Measurements from ENCODE around the gene SPNS2.

SPNS2 gene, protein sequence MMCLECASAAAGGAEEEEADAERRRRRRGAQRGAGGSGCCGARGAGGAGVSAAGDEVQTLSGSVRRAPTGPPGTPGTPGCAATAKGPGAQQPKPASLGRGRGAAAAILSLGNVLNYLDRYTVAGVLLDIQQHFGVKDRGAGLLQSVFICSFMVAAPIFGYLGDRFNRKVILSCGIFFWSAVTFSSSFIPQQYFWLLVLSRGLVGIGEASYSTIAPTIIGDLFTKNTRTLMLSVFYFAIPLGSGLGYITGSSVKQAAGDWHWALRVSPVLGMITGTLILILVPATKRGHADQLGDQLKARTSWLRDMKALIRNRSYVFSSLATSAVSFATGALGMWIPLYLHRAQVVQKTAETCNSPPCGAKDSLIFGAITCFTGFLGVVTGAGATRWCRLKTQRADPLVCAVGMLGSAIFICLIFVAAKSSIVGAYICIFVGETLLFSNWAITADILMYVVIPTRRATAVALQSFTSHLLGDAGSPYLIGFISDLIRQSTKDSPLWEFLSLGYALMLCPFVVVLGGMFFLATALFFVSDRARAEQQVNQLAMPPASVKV

DNA sequence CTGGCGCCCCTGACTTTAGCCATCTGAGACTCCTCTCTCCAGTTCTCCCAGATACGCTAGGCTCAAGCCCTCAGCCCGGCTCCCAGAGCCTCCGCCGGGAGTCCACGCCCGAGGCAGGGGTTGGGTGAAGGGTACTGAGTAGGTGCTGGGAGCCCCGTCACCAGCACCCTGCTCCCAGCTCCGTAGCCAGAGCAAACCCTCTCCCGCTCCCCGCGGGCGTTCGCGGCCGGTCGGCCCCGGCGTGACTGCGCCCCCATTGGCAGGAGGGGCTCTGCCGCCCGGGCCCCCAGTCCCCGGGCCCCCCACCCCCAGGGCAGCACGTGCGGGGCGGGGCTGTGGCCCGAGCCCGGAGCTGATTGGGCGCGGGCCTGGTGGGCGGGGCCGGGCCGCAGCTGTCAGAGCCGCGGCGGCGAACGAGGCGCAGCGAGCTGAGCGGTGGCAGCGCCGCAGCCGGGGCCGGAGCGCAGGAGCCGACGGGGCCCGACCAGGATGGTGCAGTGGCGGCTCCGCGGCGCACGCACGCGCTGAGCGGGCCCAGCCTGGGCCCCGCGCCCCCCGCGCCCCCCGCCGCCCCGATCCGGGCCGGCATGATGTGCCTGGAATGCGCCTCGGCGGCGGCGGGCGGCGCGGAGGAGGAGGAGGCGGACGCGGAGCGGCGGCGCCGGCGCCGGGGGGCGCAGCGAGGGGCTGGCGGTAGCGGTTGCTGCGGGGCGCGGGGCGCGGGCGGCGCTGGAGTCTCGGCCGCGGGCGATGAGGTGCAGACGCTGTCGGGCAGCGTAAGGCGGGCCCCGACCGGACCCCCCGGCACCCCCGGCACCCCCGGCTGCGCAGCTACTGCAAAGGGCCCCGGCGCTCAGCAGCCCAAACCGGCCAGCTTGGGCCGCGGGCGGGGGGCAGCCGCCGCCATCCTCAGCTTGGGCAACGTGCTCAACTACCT is at the start of gene SPNS2:
Gene SPNS2, plus strand, starts transcription at position 421 of the 937 bp plus-strand sequence. Its CDS starts 167 bp downstream, at position 588.
- no peaks in the 10 kb centered on the region for H3K4me1 ChIP-seq
- no peak within 1 kb of the TSS for H3K4me3 ChIP-seq
- H3K27me3 ChIP-seq (ENCODE audit: low read depth), result peaks cover 36% of the 10 kb centered on the region
- peak; percentile 45 to 67 for DNase-seq (ENCODE audit: low spot score in 2 of 2)
- no peaks in the 10 kb centered on the region for H3K9me3 ChIP-seq
- H3K36me3 ChIP-seq (replicated peaks), result no peaks in the 10 kb centered on the region
- in situ Hi-C loops (cut with MboI; ENCODE audit: low sequenced_read_pairs), result no loop called here

DNA sequence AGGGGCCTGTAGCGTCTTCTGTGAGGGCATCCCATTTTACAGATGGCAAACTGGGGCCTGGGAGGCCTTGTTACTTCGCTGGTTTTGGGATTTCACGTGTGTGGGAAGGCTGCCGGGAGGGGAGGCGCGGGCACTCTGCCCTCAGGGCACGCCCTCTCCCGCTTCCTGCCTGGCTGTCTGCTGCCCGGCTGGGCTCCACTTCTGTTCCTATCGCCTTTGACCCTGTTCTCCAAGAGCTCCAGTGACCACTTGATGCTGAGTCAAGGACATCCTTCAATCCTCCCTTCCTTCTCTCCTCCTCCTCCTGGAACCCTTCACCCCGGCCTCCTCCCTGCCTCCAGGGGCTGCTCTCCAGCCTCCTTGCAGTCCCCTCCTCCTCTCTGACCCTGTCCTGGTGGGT is 48.9 kb upstream of the SPNS2 start:
- Histone ChIP-seq H3K4me3 (no peak overlapping the region), H3K27me3 (ENCODE audit: low read depth) (peaks cover 2% of the 10 kb centered on the region), H3K36me3 (replicated peaks) (no peaks in the 10 kb centered on the region), H3K4me1 (no peaks in the 10 kb centered on the region), H3K9me3 (no peaks in the 10 kb centered on the region)
- in situ Hi-C loops (cut with MboI; ENCODE audit: low sequenced_read_pairs), result no loop called here
- no peak for DNase-seq (ENCODE audit: low spot score in 2 of 2)

DNA sequence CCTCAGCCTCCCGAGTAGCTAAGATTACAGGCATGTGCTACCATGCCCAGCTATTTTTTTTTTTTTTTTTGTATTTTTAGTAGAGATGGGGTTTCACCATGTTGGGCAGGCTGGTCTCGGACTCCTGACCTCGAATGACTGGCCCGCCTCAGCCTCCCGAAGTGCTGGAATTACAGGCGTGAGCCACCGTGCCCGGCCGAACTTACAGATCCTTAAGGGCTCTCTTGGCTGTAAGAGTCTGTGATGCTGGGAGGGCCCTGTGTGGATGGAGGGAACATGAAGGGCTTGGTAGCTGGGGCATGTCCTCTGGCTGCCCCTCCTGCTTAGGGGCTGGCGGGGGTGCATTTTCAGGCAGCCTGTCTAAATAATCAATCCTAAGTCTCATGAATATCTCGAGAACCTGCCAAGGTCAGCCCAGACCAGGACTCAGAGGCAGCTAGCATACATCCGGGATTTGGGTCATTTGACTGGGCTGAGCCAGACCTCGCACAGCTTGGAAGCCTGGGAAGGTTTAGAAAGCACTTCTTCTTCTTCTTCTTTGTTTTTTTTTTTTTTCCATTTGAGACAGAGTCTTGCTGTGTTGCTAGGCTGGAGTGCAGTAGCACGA is 47.9 kb upstream of the SPNS2 start:
- no peak overlapping the region for H3K4me3 ChIP-seq
- H3K4me1 ChIP-seq, result no peaks in the 10 kb centered on the region
- H3K36me3 ChIP-seq (replicated peaks), result no peaks in the 10 kb centered on the region
- H3K9me3 ChIP-seq, result no peaks in the 10 kb centered on the region
- no peak for DNase-seq (ENCODE audit: low spot score in 2 of 2)
- in situ Hi-C loops (cut with MboI; ENCODE audit: low sequenced_read_pairs), result no loop called here
- H3K27me3 ChIP-seq (ENCODE audit: low read depth), result peaks cover 2% of the 10 kb centered on the region

DNA sequence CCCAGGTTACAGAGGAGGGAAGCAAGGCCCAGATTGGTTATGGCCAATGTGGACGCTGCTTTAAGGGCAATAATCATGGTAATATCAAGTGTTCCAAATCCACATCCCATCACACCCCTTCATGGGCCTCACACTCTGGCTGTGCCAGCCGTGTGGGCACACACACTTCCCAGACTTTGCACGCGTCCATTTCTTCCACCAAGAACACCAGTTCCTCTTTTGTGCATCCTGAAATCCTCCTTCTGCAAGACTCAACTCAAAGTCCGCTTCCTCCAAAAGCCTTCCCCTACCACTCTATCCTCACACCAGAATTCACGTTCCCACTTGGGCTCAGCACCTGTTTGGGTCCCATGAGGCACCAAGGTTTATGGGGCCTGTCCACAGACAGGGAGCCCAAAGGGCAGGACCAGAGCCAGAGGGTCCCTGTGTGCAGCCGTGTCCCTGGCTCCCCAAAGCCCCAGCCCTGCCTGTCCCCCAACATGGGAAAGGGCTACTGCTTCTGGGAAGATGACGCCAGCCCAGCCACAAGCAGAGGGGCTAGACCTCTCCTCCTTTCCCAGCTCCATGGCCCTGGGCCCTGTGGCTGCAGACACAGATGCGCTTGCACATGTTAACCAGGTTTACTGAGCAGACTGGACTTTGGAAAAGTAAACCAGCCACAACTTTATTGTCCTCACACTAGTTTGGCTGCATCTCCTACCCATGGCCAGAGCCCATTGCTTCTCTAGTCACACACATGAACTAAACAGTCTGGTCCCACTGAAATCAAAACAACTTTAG is 44.7 kb upstream of the SPNS2 start:
- no peak for DNase-seq (ENCODE audit: low spot score in 2 of 2)
- no peaks in the 10 kb centered on the region for H3K9me3 ChIP-seq
- peaks cover 2% of the 10 kb centered on the region for H3K27me3 ChIP-seq (ENCODE audit: low read depth)
- no peaks in the 10 kb centered on the region for H3K36me3 ChIP-seq (replicated peaks)
- H3K4me3 ChIP-seq, result no peak overlapping the region
- in situ Hi-C loops (cut with MboI; ENCODE audit: low sequenced_read_pairs), result no loop called here
- H3K4me1 ChIP-seq, result no peaks in the 10 kb centered on the region

DNA sequence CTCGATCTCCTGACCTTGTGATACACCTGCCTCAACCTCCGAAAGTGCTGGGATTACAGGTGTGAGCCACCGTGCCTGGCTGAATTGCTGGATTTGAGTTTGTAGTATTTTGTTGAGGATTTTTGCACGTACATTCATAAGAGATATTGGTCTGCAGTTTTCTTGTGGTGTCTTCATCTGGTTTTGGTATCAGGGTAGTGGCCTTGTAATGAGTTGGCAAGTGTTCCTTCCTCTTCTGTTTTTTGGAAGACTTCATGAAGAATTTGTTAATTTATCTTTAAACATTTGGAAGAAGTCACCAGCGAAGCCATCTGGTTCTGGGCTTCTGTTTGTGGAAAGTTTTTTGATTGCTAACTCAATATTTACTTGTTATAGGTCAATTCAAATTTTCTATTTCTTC is 38.0 kb upstream of the SPNS2 start:
- DNase-seq (ENCODE audit: low spot score in 2 of 2), result no peak
- in situ Hi-C loops (cut with MboI; ENCODE audit: low sequenced_read_pairs), result no loop called here
- Histone ChIP-seq H3K4me1 (no peaks in the 10 kb centered on the region), H3K27me3 (ENCODE audit: low read depth) (no peaks in the 10 kb centered on the region), H3K4me3 (no peak overlapping the region), H3K36me3 (replicated peaks) (no peaks in the 10 kb centered on the region), H3K9me3 (no peaks in the 10 kb centered on the region; the same call in 1 of the 2 replicates)

DNA sequence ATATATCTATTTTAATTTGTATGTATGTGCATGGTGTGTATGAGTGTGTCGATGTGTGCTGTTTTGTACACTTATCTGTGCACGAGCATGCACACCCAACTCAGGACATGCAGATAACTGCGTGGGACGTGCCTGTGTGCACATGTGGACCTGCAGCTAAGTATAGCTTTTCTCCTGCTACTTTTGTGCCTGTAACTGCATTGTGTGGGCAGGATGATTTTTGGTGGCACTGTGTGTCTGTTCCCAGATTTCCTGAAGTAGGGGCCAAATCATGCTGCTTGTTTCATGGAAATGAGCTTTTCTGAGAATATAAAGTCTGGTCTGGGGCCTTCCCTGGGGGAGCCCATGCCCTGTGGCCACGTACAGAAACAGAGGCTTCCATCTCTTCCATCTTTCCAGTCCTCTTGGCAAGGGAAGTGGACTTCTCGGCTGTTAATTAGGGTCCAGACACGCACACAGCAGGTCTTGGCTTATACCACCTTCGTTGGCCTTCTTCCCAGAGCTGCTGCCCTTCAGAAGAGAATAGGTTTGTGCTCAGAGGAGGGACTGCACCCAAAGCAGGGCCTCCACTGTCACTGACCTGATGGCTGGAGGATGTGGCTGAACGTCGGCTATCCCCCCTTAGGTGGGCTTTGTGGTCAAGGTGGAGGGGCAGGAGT is 34.7 kb upstream of the SPNS2 start:
- Histone ChIP-seq H3K27me3 (ENCODE audit: low read depth) (no peaks in the 10 kb centered on the region), H3K4me1 (no peaks in the 10 kb centered on the region), H3K9me3 (no peaks in the 10 kb centered on the region; the same call in 1 of the 2 replicates), H3K36me3 (replicated peaks) (no peaks in the 10 kb centered on the region), H3K4me3 (no peak overlapping the region)
- DNase-seq (ENCODE audit: low spot score in 2 of 2), result no peak
- in situ Hi-C loops (cut with MboI; ENCODE audit: low sequenced_read_pairs), result no loop called here

DNA sequence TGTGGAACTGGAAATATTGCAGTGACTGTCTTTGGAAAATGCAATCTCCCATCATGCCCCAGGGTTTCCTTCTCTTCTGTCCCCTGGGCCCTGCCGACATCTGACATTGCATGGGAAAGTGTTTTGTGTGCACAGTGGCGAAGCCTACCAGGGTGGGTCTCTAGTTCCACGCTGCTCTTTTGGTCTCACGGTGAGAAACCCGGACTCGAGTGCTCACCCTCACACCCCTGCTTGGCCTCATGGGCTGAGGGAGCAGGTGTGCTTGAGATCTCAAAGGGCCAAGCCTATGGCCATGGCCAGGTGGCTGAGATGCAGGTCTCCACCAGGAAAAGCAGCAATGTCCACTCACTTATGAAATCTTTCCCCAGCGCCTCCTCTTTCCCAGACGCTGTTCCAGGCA is 32.9 kb upstream of the SPNS2 start:
- Histone ChIP-seq H3K4me1 (no peaks in the 10 kb centered on the region), H3K4me3 (no peak overlapping the region), H3K9me3 (no peaks in the 10 kb centered on the region), H3K27me3 (ENCODE audit: low read depth) (no peaks in the 10 kb centered on the region), H3K36me3 (replicated peaks) (no peaks in the 10 kb centered on the region)
- no peak for DNase-seq (ENCODE audit: low spot score in 2 of 2)
- in situ Hi-C loops (cut with MboI; ENCODE audit: low sequenced_read_pairs), result no loop called here

DNA sequence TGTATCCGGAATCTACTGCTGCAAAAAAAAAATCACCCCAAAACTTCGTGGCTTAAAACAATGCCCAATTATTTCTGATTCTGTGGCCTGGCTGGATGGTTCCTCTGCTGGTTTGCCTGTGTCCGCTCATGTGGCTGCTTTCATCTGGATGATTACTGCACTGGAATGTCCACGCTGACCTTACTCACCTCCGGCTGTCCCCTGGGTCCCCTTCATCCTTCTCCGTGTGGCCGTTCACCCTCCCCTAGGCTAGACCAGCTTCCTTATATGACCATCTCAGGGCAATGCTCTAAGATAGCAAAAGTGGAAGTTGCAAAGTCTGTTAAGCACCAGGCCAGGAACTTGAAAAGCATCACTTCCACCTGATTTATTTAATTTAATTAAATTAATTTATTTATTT is 31.4 kb upstream of the SPNS2 start:
- no peaks in the 10 kb centered on the region for H3K27me3 ChIP-seq (ENCODE audit: low read depth)
- in situ Hi-C loops (cut with MboI; ENCODE audit: low sequenced_read_pairs), result no loop called here
- H3K36me3 ChIP-seq (replicated peaks), result no peaks in the 10 kb centered on the region
- no peaks in the 10 kb centered on the region for H3K9me3 ChIP-seq
- no peak overlapping the region for H3K4me3 ChIP-seq
- DNase-seq (ENCODE audit: low spot score in 2 of 2), result no peak
- no peaks in the 10 kb centered on the region for H3K4me1 ChIP-seq

DNA sequence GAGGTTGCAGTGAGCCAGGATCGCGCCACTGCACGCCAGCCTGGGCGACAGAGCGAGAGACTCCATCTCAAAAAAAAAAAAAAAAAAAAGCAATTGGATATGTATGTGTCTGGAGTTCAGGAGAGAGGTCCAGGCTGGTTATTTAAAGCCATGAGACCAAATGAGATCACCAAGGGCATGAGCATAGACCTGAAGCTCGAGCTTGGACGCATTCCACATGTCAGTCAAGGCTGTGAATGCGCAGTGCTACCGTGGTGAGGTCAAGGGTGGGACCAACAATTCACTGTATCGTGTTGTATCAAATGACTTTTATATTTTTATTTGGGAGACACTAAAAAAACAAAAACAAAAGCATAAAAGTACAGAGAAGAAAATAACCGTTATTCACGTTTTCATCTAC is 29.1 kb upstream of the SPNS2 start:
- Histone ChIP-seq H3K36me3 (replicated peaks) (no peaks in the 10 kb centered on the region), H3K27me3 (ENCODE audit: low read depth) (no peaks in the 10 kb centered on the region), H3K4me1 (no peaks in the 10 kb centered on the region), H3K9me3 (no peaks in the 10 kb centered on the region), H3K4me3 (no peak overlapping the region)
- DNase-seq (ENCODE audit: low spot score in 2 of 2), result no peak
- in situ Hi-C loops (cut with MboI; ENCODE audit: low sequenced_read_pairs), result no loop called here

DNA sequence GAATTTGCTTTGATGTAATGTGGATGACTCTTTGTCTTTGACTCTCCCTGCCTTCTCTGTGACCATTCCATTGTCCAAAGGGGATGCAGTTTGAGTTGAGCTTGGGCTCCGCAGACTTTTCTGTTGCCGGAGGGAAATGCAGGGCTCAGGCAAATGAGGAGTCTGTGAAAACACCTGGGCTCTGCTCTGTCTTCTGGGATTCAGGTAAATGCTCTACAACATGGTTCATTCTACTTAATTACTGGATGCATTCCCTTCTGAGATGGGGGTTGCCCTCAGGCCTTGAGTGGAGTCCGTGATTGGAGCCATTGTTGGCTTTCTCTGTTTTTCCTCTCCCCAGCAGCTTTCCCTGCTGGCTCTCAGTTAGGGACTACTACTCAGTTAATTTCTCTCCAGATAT is 26.4 kb upstream of the SPNS2 start:
- Histone ChIP-seq H3K27me3 (ENCODE audit: low read depth) (no peaks in the 10 kb centered on the region), H3K9me3 (no peaks in the 10 kb centered on the region), H3K4me3 (no peak overlapping the region), H3K4me1 (no peaks in the 10 kb centered on the region), H3K36me3 (replicated peaks) (no peaks in the 10 kb centered on the region)
- in situ Hi-C loops (cut with MboI; ENCODE audit: low sequenced_read_pairs), result no loop called here
- no peak for DNase-seq (ENCODE audit: low spot score in 2 of 2)

DNA sequence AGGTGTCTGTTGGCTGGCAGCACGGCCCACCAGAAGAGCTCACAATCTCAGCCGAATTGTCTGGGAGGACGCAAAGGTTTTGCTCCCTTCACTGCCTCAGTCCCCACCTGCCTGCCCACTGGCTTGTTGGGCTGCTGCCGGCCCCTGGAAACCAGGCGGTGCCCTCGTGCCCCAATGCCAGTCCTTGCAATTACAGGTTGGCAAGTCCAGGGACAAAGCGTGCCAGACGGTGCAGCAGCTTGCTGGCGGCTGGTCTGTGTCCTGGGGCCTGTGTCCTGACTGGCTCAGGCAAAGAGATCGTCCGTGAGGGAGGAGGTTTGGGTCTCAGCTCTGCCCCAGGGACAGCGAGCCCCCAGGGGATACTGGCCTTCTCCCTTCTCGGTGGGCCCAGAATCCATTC is 24.6 kb upstream of the SPNS2 start:
- in situ Hi-C loops (cut with MboI; ENCODE audit: low sequenced_read_pairs), result no loop called here
- Histone ChIP-seq H3K36me3 (replicated peaks) (no peaks in the 10 kb centered on the region), H3K4me1 (no peaks in the 10 kb centered on the region), H3K27me3 (ENCODE audit: low read depth) (no peaks in the 10 kb centered on the region), H3K4me3 (no peak overlapping the region), H3K9me3 (no peaks in the 10 kb centered on the region)
- DNase-seq (ENCODE audit: low spot score in 2 of 2), result no peak

DNA sequence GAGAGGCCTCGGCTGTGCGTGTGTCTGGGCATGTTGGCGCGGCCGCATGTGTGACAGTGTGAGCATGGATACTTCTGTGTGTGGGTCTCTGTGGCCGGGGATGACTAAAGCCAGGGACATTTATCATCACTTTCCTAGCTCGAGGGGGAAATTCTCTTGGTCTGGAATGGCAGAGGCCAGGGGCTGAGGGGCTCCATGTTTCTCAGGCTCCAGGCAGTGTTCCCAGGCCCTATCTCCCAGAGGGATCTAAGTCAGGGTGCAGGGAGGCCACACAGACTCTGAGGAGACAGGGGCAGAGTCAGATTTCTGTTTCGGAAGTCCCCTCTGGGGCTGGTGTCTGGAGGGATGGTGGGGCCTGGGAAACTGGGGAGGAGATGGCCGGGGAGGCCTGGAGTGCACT is 23.7 kb upstream of the SPNS2 start:
- in situ Hi-C loops (cut with MboI; ENCODE audit: low sequenced_read_pairs), result no loop called here
- no peaks in the 10 kb centered on the region for H3K4me1 ChIP-seq
- no peak for DNase-seq (ENCODE audit: low spot score in 2 of 2)

DNA sequence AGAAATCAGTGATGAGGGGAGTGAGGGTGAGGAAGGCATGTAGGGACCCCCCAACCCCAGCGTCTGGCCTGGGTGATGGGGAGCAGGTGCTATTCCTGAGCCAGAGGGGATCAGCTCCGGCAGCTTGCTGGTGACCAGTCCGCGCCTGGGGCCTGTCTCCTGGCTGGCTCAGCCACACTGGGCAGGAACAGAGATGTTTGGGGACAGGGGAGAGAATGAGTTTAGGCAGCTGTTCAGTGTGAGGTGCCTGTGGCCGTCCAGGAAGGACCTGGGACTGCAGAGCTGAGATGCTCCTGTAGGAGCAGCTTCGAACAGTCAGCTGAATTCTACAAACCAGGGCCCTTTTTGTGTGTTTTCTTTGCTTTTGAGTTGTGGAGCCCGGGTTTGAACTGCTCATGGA is 23.2 kb upstream of the SPNS2 start:
- no peak overlapping the region for H3K4me3 ChIP-seq
- no peaks in the 10 kb centered on the region for H3K36me3 ChIP-seq (replicated peaks)
- H3K27me3 ChIP-seq (ENCODE audit: low read depth), result no peaks in the 10 kb centered on the region
- H3K4me1 ChIP-seq, result no peaks in the 10 kb centered on the region
- no peaks in the 10 kb centered on the region for H3K9me3 ChIP-seq
- in situ Hi-C loops (cut with MboI; ENCODE audit: low sequenced_read_pairs), result no loop called here
- no peak for DNase-seq (ENCODE audit: low spot score in 2 of 2)

More for the DNA sequence above, 23.7 kb upstream of the SPNS2 start:
- Histone ChIP-seq H3K27me3 (ENCODE audit: low read depth) (no peaks in the 10 kb centered on the region), H3K36me3 (replicated peaks) (no peaks in the 10 kb centered on the region), H3K4me3 (no peak overlapping the region), H3K9me3 (no peaks in the 10 kb centered on the region)

All from HAP-1 (cell line).